GM12878 (cell line): ENCODE results near the gene DNAJC5. TPM values are rescaled to one million over a fixed set of nuclear protein-coding genes. Genes with fewer than 3 reads are reported as not detected.

ENCODE experiments used
- ATAC-seq: fragments of 200-7000 bp; cut with Tn5 transposase; 3 replicates; pipeline ENCODE4 v1.9.1; 2020; ENCODE audit warnings: mild to moderate bottlenecking, moderate library complexity
- BruUV-seq: library from RNA; stranded (reverse); fragments of 400-500 nt; replicated peaks from 2 replicates; lab custom pipeline; 2021; lab: Mats Ljungman, UMichigan
- CTCF ChIA-PET: fragments of 300-600 bp; sonication (Branson Sonifier 250); formaldehyde crosslinking; extraction: SDS; loops from one replicate; lab custom pipeline; 2021; ENCODE audit warnings: inconsistent platforms; lab: Yijun Ruan, JAX
- POLR2A ChIA-PET: fragments of 350-600 bp; formaldehyde crosslinking; extraction: SDS; loops from one replicate; lab custom pipeline; 2021; ENCODE audit warnings: inconsistent platforms; lab: Charles Lee
- RAD21 ChIA-PET: fragments of 300-600 bp; sonication (Branson Sonifier 250); formaldehyde crosslinking; loops from one replicate; lab custom pipeline; 2023; ENCODE audit warnings: antibody characterized with exemption; ENCODE audit not compliant: unreplicated experiment; lab: Charles Lee
- SMC1A ChIA-PET: fragments of 300-600 bp; sonication (Branson Sonifier 250); formaldehyde crosslinking; loops from one replicate; lab custom pipeline; 2023; ENCODE audit not compliant: unreplicated experiment, uncharacterized antibody; lab: Charles Lee
- DNase-seq: peaks from one replicate; pipeline ENCODE4 v3.0.0-alpha.2; 2011; ENCODE audit warnings: low read depth, low spot score
- FAIRE-seq: peaks from 3 replicates; lab custom pipeline; 2011; peaks lifted over from hg19 to GRCh38; lab: Jason Lieb, UNC
- H2AFZ ChIP-seq: 2 replicates; pipeline ENCODE4 v1.6.0; 2011; ENCODE audit warnings: low read depth, low read length, control low read depth; ENCODE audit not compliant: control insufficient read depth
- H3K27ac ChIP-seq: 2 replicates; pipeline ENCODE4 v1.5.1; 2011; ENCODE audit warnings: control low read depth; ENCODE audit not compliant: control insufficient read depth, insufficient read depth
- H3K27me3 ChIP-seq, 2 experiments: replicated peaks in 1 of 2; 2 replicates each; pipeline versions ENCODE4 v1.6.0 to v1.6.1; 2011; ENCODE audit warnings: low read length in 1 of 2; ENCODE audit not compliant: control insufficient read depth in 2 of 2, insufficient read depth in 2 of 2
- H3K36me3 ChIP-seq, 2 experiments: 2 replicates each; pipeline ENCODE4 v1.5.1; 2011; ENCODE audit warnings: low read length in 1 of 2; ENCODE audit not compliant: control insufficient read depth in 2 of 2, insufficient read depth in 2 of 2
- H3K4me1 ChIP-seq: 2 replicates; pipeline ENCODE4 v1.6.1; 2011; ENCODE audit warnings: mild to moderate bottlenecking, low read length, moderate library complexity, mixed read lengths; ENCODE audit not compliant: control insufficient read depth, insufficient read depth
- H3K4me2 ChIP-seq: 2 replicates; pipeline ENCODE4 v1.6.0; 2011; ENCODE audit warnings: control low read depth; ENCODE audit not compliant: control insufficient read depth, insufficient read depth
- H3K4me3 ChIP-seq: fragments of 200-600 bp; sonication (generic); 2 replicates; pipeline ENCODE4 v1.5.1; 2016
- H3K79me2 ChIP-seq: 2 replicates; pipeline ENCODE4 v1.6.0; 2011; ENCODE audit warnings: low read length; ENCODE audit not compliant: control insufficient read depth, insufficient read depth
- H3K9ac ChIP-seq: 2 replicates; pipeline ENCODE4 v1.8.0; 2011; ENCODE audit warnings: low read length, control low read depth, mixed read lengths; ENCODE audit not compliant: control insufficient read depth, insufficient read depth
- H3K9me3 ChIP-seq: replicated peaks from 3 replicates; pipeline ENCODE4 v1.5.1; 2011; ENCODE audit warnings: mild to moderate bottlenecking, low read length; ENCODE audit not compliant: control insufficient read depth, insufficient read depth
- H4K20me1 ChIP-seq: 2 replicates; pipeline ENCODE4 v1.6.0; 2011; ENCODE audit not compliant: control insufficient read depth, insufficient read depth
- CTCF ChIP-seq, 3 experiments: IDR thresholded peaks in 2 of 3; conservative IDR thresholded peaks in 1 of 3; 2 replicates each; pipeline ENCODE4 v1.5.1; 2011; ENCODE audit warnings: low read depth in 3 of 3, low read length in 3 of 3, mild to moderate bottlenecking in 3 of 3, control low read depth in 2 of 3, moderate library complexity in 2 of 3, inconsistent platforms in 1 of 3, mixed read lengths in 1 of 3; ENCODE audit not compliant: control insufficient read depth in 2 of 3, insufficient read depth in 1 of 3; ENCODE audit errors: extremely low read depth in 1 of 3
- CUX1 ChIP-seq: IDR thresholded peaks from 2 replicates; pipeline ENCODE4 v1.6.1; 2012; ENCODE audit warnings: improper control_type of control experiment, low read depth, low read length; ENCODE audit not compliant: insufficient replicate concordance
- EED ChIP-seq: sonication (generic); IDR thresholded peaks from 2 replicates; pipeline ENCODE4 v1.6.1; 2016; ENCODE audit warnings: antibody characterized with exemption, low read depth
- HDGF ChIP-seq: fragments of 450-650 bp; IDR thresholded peaks from 2 replicates; pipeline ENCODE4 v1.6.1; 2016; ENCODE audit warnings: antibody characterized with exemption
- MXI1 ChIP-seq: fragments of 150-350 bp; IDR thresholded peaks from 2 replicates; pipeline ENCODE4 v1.6.1; 2011; ENCODE audit warnings: low read depth, mild to moderate bottlenecking, inconsistent platforms, low read length, improper control_type of control experiment
- NFXL1 ChIP-seq: fragments of 450-650 bp; IDR thresholded peaks from 2 replicates; pipeline ENCODE4 v1.6.1; 2017; ENCODE audit warnings: antibody characterized with exemption, mild to moderate bottlenecking, borderline replicate concordance
- NKRF ChIP-seq: fragments of 450-650 bp; conservative IDR thresholded peaks from 2 replicates; pipeline ENCODE4 v1.6.1; 2017; ENCODE audit warnings: mild to moderate bottlenecking, moderate library complexity
- POLR2AphosphoS5 ChIP-seq: IDR thresholded peaks from 2 replicates; pipeline ENCODE4 v1.6.1; 2011; ENCODE audit warnings: mild to moderate bottlenecking, low read length, inconsistent platforms
- PRDM15 ChIP-seq: fragments of 450-650 bp; formaldehyde crosslinking; IDR thresholded peaks from 2 replicates; pipeline ENCODE4 v1.4.0; 2020; ENCODE audit warnings: mild to moderate bottlenecking, moderate library complexity
- SMAD5 ChIP-seq: IDR thresholded peaks from 2 replicates; pipeline ENCODE4 v1.6.1; 2016; ENCODE audit warnings: antibody characterized with exemption, low read depth
- WGBS: methylation state at CpG from one replicate; pipeline ENCODE4 v1.1.6; 2016; ENCODE audit warnings: low lambda C conversion rate; ENCODE audit not compliant: insufficient replicate concordance, insufficient coverage; ENCODE audit errors: missing lambda C conversion rate; 5-methylcytosine and 5-hydroxymethylcytosine counted together
- in situ Hi-C: fragments of 300-500 bp; cut with MboI; formaldehyde crosslinking; loops from 9 replicates; pipeline ENCODE4 v1.14.3; 2018; ENCODE audit warnings: mixed read lengths
- intact Hi-C: fragments of 100-400 bp; cut with micrococcal nuclease; formaldehyde crosslinking; loops from one replicate; pipeline ENCODE4 v1.14.2; 2022; ENCODE audit not compliant: unreplicated experiment
- polyA plus RNA-seq, 11 experiments: library from polyadenylated mRNA; depleted of rRNA in 4 of 11; unstranded in 6 of 11; stranded (reverse) in 5 of 11; fragments of >200 nt; fragmentation: Nextera tagmentation in 4 of 11; fragmentation: Illumina TruSeq in 1 of 11; extraction: Ambion mirVana in 4 of 11; extraction: Trizol in 1 of 11; gene quantifications; 1 replicate in 1 of 11; 2 replicates in 10 of 11; pipeline versions ENCODE4 v1.2.1 to v1.2.3, GENCODE V29; 2011 to 2016; ENCODE audit warnings: inconsistent platforms in 2 of 11, missing spikeins in 2 of 11, low read depth in 1 of 11
- total RNA-seq, 4 experiments: library from RNA; depleted of rRNA in 3 of 4; stranded (reverse); fragments of >200 nt in 3 of 4; fragmentation: Illumina TruSeq in 1 of 4; extraction: Trizol in 1 of 4; gene quantifications; 2 replicates each; pipeline versions ENCODE4 v1.2.1 to v1.2.3, GENCODE V29; 2013 to 2021

Gene DNAJC5
- total and polyA plus RNA-seq, 10 of the 15 experiments (the other 5 are each of a cell fraction or from before 2014, with no cell fraction given): 0.69 to 36.8 (median 17.0) TPM

- ChIA-PET RAD21 (interaction anchor here (0.7 to 1.8 kb wide), 5 partner anchors 16 to 436 kb away, joined by 3 to 8 read pairs (median 5); partner anchors contain the start of genes PTK6 and TPD52L2), CTCF (interaction anchor here (0.6 to 3.2 kb wide), 7 partner anchors 10 to 434 kb away, joined by 3 to 12 read pairs (median 4); partner anchors contain the start of genes TPD52L2 and UCKL1), POLR2A (no interaction called here), SMC1A (interaction anchor here (0.9 to 2.0 kb wide), 3 partner anchors 17 to 436 kb away, joined by 3 to 7 read pairs (median 3); partner anchors contain the start of genes PTK6 and UCKL1)
- Histone ChIP-seq H3K79me2 (peaks cover 24% of the 10 kb centered on the region), H2AFZ (no peak overlapping the region), H3K27me3 (no peaks in the 10 kb centered on the region), H3K36me3 (peaks cover 8 to 15% of the 10 kb centered on the region in 2 experiments; a peak in 3 of 4 replicates), H3K4me1 (peaks cover 22% of the 10 kb centered on the region), H3K4me3 (no peak overlapping the region), H3K9me3 (no peaks in the 10 kb centered on the region), H3K4me2 (no peak overlapping the region), H4K20me1 (no peaks in the 10 kb centered on the region), H3K27ac (no peak overlapping the region), H3K9ac (no peak overlapping the region)
- 98% methylated on average over 3 of the region's 3 CpGs for WGBS
- intact Hi-C loops (loop anchor here (2.0 to 5.0 kb wide), 2 partner anchors 16 to 436 kb away; partner anchors contain the start of genes PTK6 and UCKL1), in situ Hi-C loops (no loop called here)
- BruUV-seq: no TSS peak
- TF ChIP-seq NKRF (no peak), EED (no peak), HDGF (no peak; the same call in 1 of the 2 replicates), PRDM15 (CRISPR knock-in tag) (no peak), NFXL1 (no peak), CUX1 (no peak), POLR2AphosphoS5 (0 out of 2 replicates have a peak, but pooled peaks have one; percentile 2), CTCF (IDR thresholded peaks at IDR 0.05 in 2 of 3, conservative IDR thresholded peaks at IDR 0.05 in 1 of 3; ENCODE audit: control insufficient read depth in 2 of 3, extremely low read depth in 1 of 3, insufficient read depth in 1 of 3, low read depth in 3 of 3, low read length in 3 of 3) (no peak), SMAD5 (0 out of 2 replicates have a peak, but pooled peaks have one; percentile 40), MXI1 (no peak)
- no peak for FAIRE-seq
- DNase-seq: no peak
- ATAC-seq: no peak
Observed at GRCh38 chr20:63973160-63973479, 78.2 kb downstream of the DNAJC5 start.
